ENCODE results near the gene FBP2.
"Not testable (repeated sequence)": the region's sequence is repeated elsewhere in the genome, so short reads cannot be mapped to it uniquely, and the experiment has no call there.

The FBP2 gene

GRCh38 chr9:94603259-94604160, 9.9 kb upstream of the FBP2 start:
- DNase-seq: no peak

- DNase-seq: no peak
Measured at GRCh38 chr9:94602666-94603065, 9.0 kb upstream of the FBP2 start.

- DNase-seq: no peak
Measured at GRCh38 chr9:94600715-94601114, 7.1 kb upstream of the FBP2 start.

- DNase-seq: no peak
Measured at GRCh38 chr9:94600258-94600657, 6.6 kb upstream of the FBP2 start.

- DNase-seq: no peak
Measured at GRCh38 chr9:94599102-94599501, 5.5 kb upstream of the FBP2 start.

- DNase-seq: not testable (repeated sequence)
Measured at GRCh38 chr9:94592683-94593082, 941 bp downstream of the FBP2 start.

- no peak for DNase-seq
Measured at GRCh38 chr9:94591876-94592275, 1.7 kb downstream of the FBP2 start.

GRCh38 chr9:94591046-94591545, 2.5 kb downstream of the FBP2 start:
- not testable (repeated sequence) for DNase-seq

GRCh38 chr9:94588681-94589080, 4.9 kb downstream of the FBP2 start:
- no peak for DNase-seq

- no peak for DNase-seq
Measured at GRCh38 chr9:94586814-94587213, 6.8 kb downstream of the FBP2 start.

- no peak for DNase-seq
Measured at GRCh38 chr9:94586316-94586715, 7.3 kb downstream of the FBP2 start.

GRCh38 chr9:94584555-94584954, 9.1 kb downstream of the FBP2 start:
- DNase-seq: no peak

GRCh38 chr9:94581728-94582127, 11.9 kb downstream of the FBP2 start:
- DNase-seq: no peak

- DNase-seq: no peak
Measured at GRCh38 chr9:94577571-94577970, 16.1 kb downstream of the FBP2 start.

- DNase-seq: no peak
Measured at GRCh38 chr9:94577036-94577435, 16.6 kb downstream of the FBP2 start.

- no peak for DNase-seq
Measured at GRCh38 chr9:94576131-94576530, 17.5 kb downstream of the FBP2 start.

GRCh38 chr9:94568972-94569712, 24.5 kb downstream of the FBP2 start:
- DNase-seq: no peak

GRCh38 chr9:94568250-94568889, 25.3 kb downstream of the FBP2 start:
- no peak for DNase-seq

GRCh38 chr9:94567271-94567670, 26.4 kb downstream of the FBP2 start:
- DNase-seq: no peak

- DNase-seq: no peak
Measured at GRCh38 chr9:94566550-94566949, 27.1 kb downstream of the FBP2 start.

GRCh38 chr9:94564279-94564678, 29.3 kb downstream of the FBP2 start:
- not testable (repeated sequence) for DNase-seq

GRCh38 chr9:94563548-94563947, 30.1 kb downstream of the FBP2 start:
- no peak for DNase-seq

- DNase-seq: no peak
Measured at GRCh38 chr9:94560237-94560636, 33.4 kb downstream of the FBP2 start.
